GM12878 (cell line): Measurements from ENCODE around the gene HRH2. TPM values are rescaled to one million over a fixed set of nuclear protein-coding genes. Genes with fewer than 3 reads are reported as not detected.

Experiments used
- ATAC-seq: fragments of 200-7000 bp; cut with Tn5 transposase; 3 replicates; pipeline ENCODE4 v1.9.1; 2020; ENCODE audit warnings: mild to moderate bottlenecking, moderate library complexity
- BruUV-seq: library from RNA; stranded (reverse); fragments of 400-500 nt; replicated peaks from 2 replicates; lab custom pipeline; 2021; lab: Mats Ljungman, UMichigan
- CTCF ChIA-PET: fragments of 300-600 bp; sonication (Branson Sonifier 250); formaldehyde crosslinking; extraction: SDS; loops from one replicate; lab custom pipeline; 2021; ENCODE audit warnings: inconsistent platforms; lab: Yijun Ruan, JAX
- POLR2A ChIA-PET: fragments of 350-600 bp; formaldehyde crosslinking; extraction: SDS; loops from one replicate; lab custom pipeline; 2021; ENCODE audit warnings: inconsistent platforms; lab: Charles Lee
- RAD21 ChIA-PET: fragments of 300-600 bp; sonication (Branson Sonifier 250); formaldehyde crosslinking; loops from one replicate; lab custom pipeline; 2023; ENCODE audit warnings: antibody characterized with exemption; ENCODE audit not compliant: unreplicated experiment; lab: Charles Lee
- SMC1A ChIA-PET: fragments of 300-600 bp; sonication (Branson Sonifier 250); formaldehyde crosslinking; loops from one replicate; lab custom pipeline; 2023; ENCODE audit not compliant: unreplicated experiment, uncharacterized antibody; lab: Charles Lee
- DNase-seq: peaks from one replicate; pipeline ENCODE4 v3.0.0-alpha.2; 2011; ENCODE audit warnings: low read depth, low spot score
- FAIRE-seq: peaks from 3 replicates; lab custom pipeline; 2011; peaks lifted over from hg19 to GRCh38; lab: Jason Lieb, UNC
- H2AFZ ChIP-seq: 2 replicates; pipeline ENCODE4 v1.6.0; 2011; ENCODE audit warnings: low read depth, low read length, control low read depth; ENCODE audit not compliant: control insufficient read depth
- H3K27ac ChIP-seq: 2 replicates; pipeline ENCODE4 v1.5.1; 2011; ENCODE audit warnings: control low read depth; ENCODE audit not compliant: control insufficient read depth, insufficient read depth
- H3K27me3 ChIP-seq, 2 experiments: replicated peaks in 1 of 2; 2 replicates each; pipeline versions ENCODE4 v1.6.0 to v1.6.1; 2011; ENCODE audit warnings: low read length in 1 of 2; ENCODE audit not compliant: control insufficient read depth in 2 of 2, insufficient read depth in 2 of 2
- H3K36me3 ChIP-seq, 2 experiments: 2 replicates each; pipeline ENCODE4 v1.5.1; 2011; ENCODE audit warnings: low read length in 1 of 2; ENCODE audit not compliant: control insufficient read depth in 2 of 2, insufficient read depth in 2 of 2
- H3K4me1 ChIP-seq: 2 replicates; pipeline ENCODE4 v1.6.1; 2011; ENCODE audit warnings: mild to moderate bottlenecking, low read length, moderate library complexity, mixed read lengths; ENCODE audit not compliant: control insufficient read depth, insufficient read depth
- H3K4me2 ChIP-seq: 2 replicates; pipeline ENCODE4 v1.6.0; 2011; ENCODE audit warnings: control low read depth; ENCODE audit not compliant: control insufficient read depth, insufficient read depth
- H3K4me3 ChIP-seq: fragments of 200-600 bp; sonication (generic); 2 replicates; pipeline ENCODE4 v1.5.1; 2016
- H3K79me2 ChIP-seq: 2 replicates; pipeline ENCODE4 v1.6.0; 2011; ENCODE audit warnings: low read length; ENCODE audit not compliant: control insufficient read depth, insufficient read depth
- H3K9ac ChIP-seq: 2 replicates; pipeline ENCODE4 v1.8.0; 2011; ENCODE audit warnings: low read length, control low read depth, mixed read lengths; ENCODE audit not compliant: control insufficient read depth, insufficient read depth
- H3K9me3 ChIP-seq: replicated peaks from 3 replicates; pipeline ENCODE4 v1.5.1; 2011; ENCODE audit warnings: mild to moderate bottlenecking, low read length; ENCODE audit not compliant: control insufficient read depth, insufficient read depth
- H4K20me1 ChIP-seq: 2 replicates; pipeline ENCODE4 v1.6.0; 2011; ENCODE audit not compliant: control insufficient read depth, insufficient read depth
- BMI1 ChIP-seq: fragments of 450-650 bp; IDR thresholded peaks from 2 replicates; pipeline ENCODE4 v1.6.1; 2016; ENCODE audit warnings: mild to moderate bottlenecking, moderate library complexity, borderline replicate concordance
- CHD1 ChIP-seq: IDR thresholded peaks from 2 replicates; pipeline ENCODE4 v1.6.1; 2012; ENCODE audit warnings: low read depth, low read length, improper control_type of control experiment
- E4F1 ChIP-seq: fragments of 450-650 bp; IDR thresholded peaks from 2 replicates; pipeline ENCODE4 v1.6.1; 2018; ENCODE audit warnings: borderline replicate concordance, mild to moderate bottlenecking; ENCODE audit not compliant: partially characterized antibody
- JUND ChIP-seq: IDR thresholded peaks from 2 replicates; pipeline ENCODE4 v1.6.1; 2012; ENCODE audit warnings: low read depth, mild to moderate bottlenecking, low read length, improper control_type of control experiment, moderate library complexity
- ZNF622 ChIP-seq: fragments of 450-650 bp; IDR thresholded peaks from 2 replicates; pipeline ENCODE4 v1.6.1; 2017; ENCODE audit warnings: mild to moderate bottlenecking, inconsistent platforms
- ZSCAN29 ChIP-seq: fragments of 450-650 bp; IDR thresholded peaks from 2 replicates; pipeline ENCODE4 v1.6.1; 2017; ENCODE audit warnings: mild to moderate bottlenecking, moderate library complexity
- WGBS: methylation state at CpG from one replicate; pipeline ENCODE4 v1.1.6; 2016; ENCODE audit warnings: low lambda C conversion rate; ENCODE audit not compliant: insufficient replicate concordance, insufficient coverage; ENCODE audit errors: missing lambda C conversion rate; 5-methylcytosine and 5-hydroxymethylcytosine counted together
- in situ Hi-C: fragments of 300-500 bp; cut with MboI; formaldehyde crosslinking; loops from 9 replicates; pipeline ENCODE4 v1.14.3; 2018; ENCODE audit warnings: mixed read lengths
- intact Hi-C: fragments of 100-400 bp; cut with micrococcal nuclease; formaldehyde crosslinking; loops from one replicate; pipeline ENCODE4 v1.14.2; 2022; ENCODE audit not compliant: unreplicated experiment
- polyA plus RNA-seq, 11 experiments: library from polyadenylated mRNA; depleted of rRNA in 4 of 11; unstranded in 6 of 11; stranded (reverse) in 5 of 11; fragments of >200 nt; fragmentation: Nextera tagmentation in 4 of 11; fragmentation: Illumina TruSeq in 1 of 11; extraction: Ambion mirVana in 4 of 11; extraction: Trizol in 1 of 11; gene quantifications; 1 replicate in 1 of 11; 2 replicates in 10 of 11; pipeline versions ENCODE4 v1.2.1 to v1.2.3, GENCODE V29; 2011 to 2016; ENCODE audit warnings: inconsistent platforms in 2 of 11, missing spikeins in 2 of 11, low read depth in 1 of 11
- total RNA-seq, 4 experiments: library from RNA; depleted of rRNA in 3 of 4; stranded (reverse); fragments of >200 nt in 3 of 4; fragmentation: Illumina TruSeq in 1 of 4; extraction: Trizol in 1 of 4; gene quantifications; 2 replicates each; pipeline versions ENCODE4 v1.2.1 to v1.2.3, GENCODE V29; 2013 to 2021

Gene HRH2
- total and polyA plus RNA-seq, 10 of the 15 experiments (the other 5 are each of a cell fraction or from before 2014, with no cell fraction given) = 0.01 to 0.05 (median 0.03) TPM; not detected in 7

GRCh38 chr5:175686396-175686795, 28.5 kb downstream of the HRH2 start (continued):
- TF ChIP-seq CHD1 (no peak), ZNF622 (no peak)

GRCh38 chr5:175686826-175687225, 29.0 kb downstream of the HRH2 start:
- H2AFZ ChIP-seq = no peak overlapping the region
- no peaks in the 10 kb centered on the region for H4K20me1 ChIP-seq
- intact Hi-C loops (no loop called here), in situ Hi-C loops (no loop called here)
- no peak overlapping the region for H3K9ac ChIP-seq
- no peak overlapping the region for H3K4me2 ChIP-seq
- FAIRE-seq (no peak), DNase-seq (no peak), ATAC-seq (no peak)
- no peak overlapping the region for H3K27ac ChIP-seq
- H3K9me3 ChIP-seq = no peaks in the 10 kb centered on the region
- WGBS = 37% methylated on average over 9 of the region's 9 CpGs
- peaks cover 1 to 4% of the 10 kb centered on the region in 2 experiments; a peak in 2 of 4 replicates for H3K27me3 ChIP-seq
- RAD21 ChIA-PET = no interaction called here
- POLR2A ChIA-PET = no interaction called here
- H3K4me3 ChIP-seq = no peak overlapping the region
- BruUV-seq = no TSS peak
- H3K4me1 ChIP-seq = no peaks in the 10 kb centered on the region
- SMC1A ChIA-PET = no interaction called here
- CTCF ChIA-PET = no interaction called here
- no peak for TF ChIP-seq ZSCAN29
- TF ChIP-seq E4F1 = no peak
- no peak for TF ChIP-seq BMI1
- no peak for TF ChIP-seq JUND
- TF ChIP-seq, all 136 proteins: peak for 0
- no peaks in the 10 kb centered on the region for H3K79me2 ChIP-seq
- no peaks in the 10 kb centered on the region for H3K36me3 ChIP-seq
